GM12864 (cell line): ENCODE measurements around the gene SOAT1.

Source experiments
- DNase-seq: peaks from one replicate; pipeline ENCODE4 v3.0.0-alpha.2; 2011; ENCODE audit warnings: low read depth
- H3K4me3 ChIP-seq: 2 replicates; pipeline ENCODE4 v1.5.1; 2011; ENCODE audit warnings: mild to moderate bottlenecking, low read depth, low read length, control low read depth
- CTCF ChIP-seq: IDR thresholded peaks from 2 replicates; pipeline ENCODE4 v1.5.1; 2011; ENCODE audit warnings: low read depth, mild to moderate bottlenecking, moderate library complexity, low read length, control low read depth, inconsistent platforms; ENCODE audit errors: missing control alignments

Gene SOAT1

GRCh38 chr1:179303200-179303785, 9.7 kb downstream of the SOAT1 start:
- H3K4me3 ChIP-seq: no peak overlapping the region
- no peak for TF ChIP-seq CTCF
- no peak for DNase-seq

GRCh38 chr1:179305450-179305849, 11.9 kb downstream of the SOAT1 start:
- H3K4me3 ChIP-seq: no peak overlapping the region
- no peak for TF ChIP-seq CTCF
- DNase-seq: no peak

- TF ChIP-seq CTCF: no peak
- no peak overlapping the region for H3K4me3 ChIP-seq
- DNase-seq: no peak
Measured at GRCh38 chr1:179310291-179310690, 16.7 kb downstream of the SOAT1 start.

GRCh38 chr1:179310721-179311120, 17.1 kb downstream of the SOAT1 start:
- H3K4me3 ChIP-seq: no peak overlapping the region
- TF ChIP-seq CTCF: no peak
- DNase-seq: no peak

GRCh38 chr1:179311149-179311700, 17.6 kb downstream of the SOAT1 start:
- no peak overlapping the region for H3K4me3 ChIP-seq
- TF ChIP-seq CTCF: no peak
- DNase-seq: no peak

- DNase-seq: no peak
- H3K4me3 ChIP-seq: no peak overlapping the region
- TF ChIP-seq CTCF: no peak
Measured at GRCh38 chr1:179313004-179313403, 19.4 kb downstream of the SOAT1 start.

- TF ChIP-seq CTCF: no peak
- no peak overlapping the region for H3K4me3 ChIP-seq
- no peak for DNase-seq
Measured at GRCh38 chr1:179314928-179315327, 21.3 kb downstream of the SOAT1 start.
